Measurements from ENCODE around the gene SHF.

Gene SHF

GRCh38 chr15:45198337-45199135 lies 10.8 kb upstream of the SHF start:
- peak; percentile 95 for DNase-seq

- no peak for DNase-seq
These were observed 9.7 kb upstream of the SHF start for GRCh38 chr15:45197512-45197911.

DNA sequence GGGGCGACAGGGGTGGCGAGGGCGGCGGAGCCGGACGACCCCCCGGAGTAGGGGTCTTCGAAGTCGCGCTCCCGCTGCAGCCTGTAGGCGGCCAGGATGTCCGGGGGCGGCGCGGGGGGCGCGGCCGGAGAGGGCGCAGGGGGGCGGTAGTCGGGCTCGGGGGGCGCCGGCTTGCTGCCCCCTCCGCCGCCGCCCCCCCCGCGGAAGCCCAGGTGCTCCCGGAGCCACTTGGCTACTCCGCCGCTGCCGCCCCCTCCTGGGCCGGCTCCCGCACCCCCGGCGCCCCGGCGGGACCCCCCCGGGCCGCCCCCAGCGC lies 230 bp downstream of the SHF start:
- no peak for DNase-seq

GRCh38 chr15:45186771-45187577 lies 792 bp downstream of the SHF start:
- DNase-seq = no peak

- DNase-seq = no peak
These were observed 1.6 kb downstream of the SHF start for GRCh38 chr15:45185903-45186770.

DNA sequence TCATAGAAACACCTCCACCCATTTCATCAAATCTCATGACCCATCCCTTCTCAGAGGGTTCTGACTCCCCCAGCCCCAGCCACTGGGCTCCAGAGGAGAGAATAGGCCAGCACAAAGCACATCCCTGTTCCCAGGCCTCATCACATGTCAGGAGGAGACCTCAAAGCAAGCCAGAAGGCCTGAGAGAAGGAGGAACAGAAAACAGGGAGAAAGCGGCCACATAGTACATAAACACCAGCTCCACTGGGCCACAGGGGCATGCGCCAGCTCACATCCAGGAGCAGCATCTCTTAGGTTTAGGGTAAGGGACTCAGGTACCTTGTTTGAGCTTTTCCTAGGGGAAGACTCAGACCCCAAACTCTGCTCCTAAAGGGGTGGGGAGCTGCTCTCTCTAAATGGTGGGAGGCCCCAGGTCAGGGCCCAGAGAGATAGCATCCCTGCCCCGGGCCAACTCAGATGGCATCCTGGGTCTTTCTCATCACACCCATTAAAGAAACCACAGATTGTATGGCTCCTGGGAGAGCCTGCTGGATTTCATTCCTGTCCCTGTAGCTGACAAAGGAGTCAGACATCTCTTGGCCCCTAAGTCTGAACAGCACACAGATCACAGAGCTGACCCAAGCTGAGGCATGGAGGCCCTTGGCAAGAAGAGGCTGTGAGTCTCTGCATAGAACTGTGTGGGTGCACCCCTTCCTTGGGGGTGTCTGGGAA lies 2.5 kb downstream of the SHF start:
- no peak for DNase-seq

DNA sequence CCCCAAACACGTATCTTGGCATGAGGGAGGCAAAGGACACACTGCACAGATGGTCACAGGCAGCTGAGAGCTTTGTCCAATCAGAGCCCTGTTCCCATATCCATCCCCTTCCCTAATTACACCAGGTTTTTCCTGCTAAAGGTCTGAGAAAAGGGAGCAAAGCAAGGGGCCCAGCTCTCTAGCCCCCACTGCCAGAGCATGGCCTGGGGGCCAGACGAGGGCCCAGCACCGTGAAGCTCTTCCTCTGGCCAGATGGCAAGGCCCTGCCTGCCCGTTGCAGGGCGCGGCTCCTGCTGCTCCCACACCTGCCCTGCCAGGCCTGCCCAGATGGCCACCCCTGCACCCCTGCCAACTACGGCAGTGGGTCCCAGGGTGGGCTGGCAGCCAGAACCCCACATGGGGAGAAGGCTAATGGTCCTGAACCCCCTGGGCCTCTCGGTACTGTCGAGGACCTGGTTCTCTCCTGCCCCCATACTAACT lies 3.2 kb downstream of the SHF start:
- no peak for DNase-seq

DNA sequence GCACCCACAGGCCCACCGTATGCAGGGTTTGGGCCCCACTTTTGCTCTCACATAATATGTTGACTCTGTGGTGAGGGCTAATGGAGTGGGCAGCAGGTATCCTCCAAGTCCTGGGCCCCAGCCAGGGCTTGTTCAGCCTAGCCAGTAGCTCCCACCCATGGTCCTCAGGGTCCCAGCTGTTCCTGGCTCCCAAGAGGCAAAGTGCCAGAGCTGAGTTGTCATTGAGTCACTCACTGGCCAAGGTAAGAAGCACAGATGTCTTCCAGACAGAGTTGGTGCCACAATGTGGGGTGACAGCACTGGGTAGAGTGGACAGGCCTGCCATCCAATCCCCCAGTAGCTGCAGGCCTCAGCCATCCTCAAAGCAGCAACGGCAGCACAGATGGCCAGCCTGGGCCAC lies 4.3 kb downstream of the SHF start:
- DNase-seq = no peak

- DNase-seq = no peak
These were observed 4.8 kb downstream of the SHF start for GRCh38 chr15:45182996-45183395.

DNA sequence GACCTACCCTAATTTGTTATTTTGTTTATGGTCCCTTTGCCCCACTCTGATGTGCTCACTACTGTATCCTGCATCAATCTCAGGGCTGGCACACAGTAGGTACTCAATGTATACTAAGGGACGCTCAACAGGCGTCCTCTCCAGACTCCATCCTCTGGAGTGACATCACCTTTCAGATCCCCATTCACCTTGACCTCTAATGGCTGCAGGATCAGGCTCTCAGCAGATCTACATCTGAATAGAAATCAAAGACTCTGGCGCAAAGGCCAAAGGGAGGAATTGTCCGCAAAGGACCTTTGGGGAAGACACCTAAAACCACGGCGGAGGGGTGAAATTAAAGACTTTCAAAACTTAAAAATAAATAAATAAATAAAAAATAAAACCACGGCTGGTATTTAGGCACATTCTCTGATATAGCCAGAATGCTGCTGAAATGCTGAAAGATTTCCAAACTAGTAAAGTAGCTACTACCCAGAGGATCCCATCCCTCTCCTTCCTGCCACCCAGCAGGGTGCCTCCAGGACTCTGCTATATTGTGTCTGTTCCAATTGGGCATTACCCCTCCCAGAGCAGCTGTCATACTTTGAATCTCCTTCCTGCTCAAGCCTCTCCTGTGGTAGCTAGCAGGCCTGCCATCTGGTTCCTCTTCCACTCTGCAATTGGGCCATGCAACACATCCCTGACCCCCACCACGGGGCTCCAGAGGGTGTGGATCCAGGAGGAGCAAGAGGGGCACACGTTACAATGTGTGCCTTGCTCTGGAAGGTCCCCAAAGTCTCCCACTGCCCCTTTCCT lies 6.1 kb downstream of the SHF start:
- no peak for DNase-seq

DNA sequence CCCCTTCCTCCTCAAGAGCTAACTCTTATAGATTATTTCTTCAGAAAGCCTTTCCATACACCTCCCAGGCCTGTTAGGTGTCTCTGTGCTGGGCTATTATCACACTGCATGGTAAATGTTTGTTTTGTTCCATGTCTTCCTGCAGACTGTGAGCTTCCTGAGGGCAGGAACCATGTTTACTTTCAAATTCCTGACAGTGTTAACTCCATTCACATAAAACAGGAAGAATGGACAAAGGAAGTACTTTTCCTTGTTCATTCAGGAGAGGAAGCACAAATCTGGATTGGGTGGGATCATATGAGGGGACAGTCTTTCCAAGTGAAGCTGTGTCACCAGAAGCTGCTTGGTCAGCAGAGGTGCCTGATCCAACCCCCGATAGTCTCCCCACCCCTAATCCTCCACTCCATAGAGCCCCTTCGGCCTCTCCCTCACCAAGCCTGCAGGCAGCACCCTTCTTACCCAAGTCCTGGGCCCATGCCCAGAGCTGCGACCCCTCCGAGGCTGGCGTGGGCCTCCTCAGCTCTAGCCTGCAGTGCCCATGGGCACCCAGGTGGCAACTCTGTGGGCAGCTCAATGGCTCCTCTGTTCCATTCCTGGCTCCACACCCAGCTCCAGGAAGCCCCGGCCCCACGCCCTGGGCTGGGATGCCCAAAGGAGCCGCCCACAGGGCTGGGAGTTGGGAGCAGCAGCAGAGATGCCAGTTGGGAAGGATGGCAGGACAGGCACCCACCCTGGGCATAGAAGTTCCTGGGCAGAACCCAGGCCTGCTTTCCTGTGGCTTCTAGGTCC lies 6.9 kb downstream of the SHF start:
- no peak for DNase-seq

DNA sequence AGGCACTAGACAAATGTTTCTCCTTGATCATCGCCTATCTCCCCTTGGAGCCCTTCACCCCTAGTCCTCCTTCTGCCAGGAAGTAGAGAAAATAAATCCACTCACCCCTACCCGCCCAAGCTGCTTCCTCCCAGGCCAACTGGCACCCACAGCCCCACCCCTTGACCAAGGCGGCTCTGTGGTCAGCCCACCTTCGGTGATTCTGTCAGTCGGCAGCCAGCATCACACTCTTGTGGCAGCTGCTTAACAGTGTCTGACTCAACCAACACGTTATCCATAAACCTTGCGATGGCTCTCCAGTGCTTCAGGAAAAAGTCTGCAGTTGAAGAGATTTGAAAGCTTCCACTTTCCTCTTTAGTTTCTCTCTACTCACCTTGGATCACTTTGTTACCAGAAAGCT lies 7.6 kb downstream of the SHF start:
- DNase-seq = no peak

- peak; percentile 58 for DNase-seq
These were observed 8.4 kb downstream of the SHF start for GRCh38 chr15:45179221-45179985.

DNA sequence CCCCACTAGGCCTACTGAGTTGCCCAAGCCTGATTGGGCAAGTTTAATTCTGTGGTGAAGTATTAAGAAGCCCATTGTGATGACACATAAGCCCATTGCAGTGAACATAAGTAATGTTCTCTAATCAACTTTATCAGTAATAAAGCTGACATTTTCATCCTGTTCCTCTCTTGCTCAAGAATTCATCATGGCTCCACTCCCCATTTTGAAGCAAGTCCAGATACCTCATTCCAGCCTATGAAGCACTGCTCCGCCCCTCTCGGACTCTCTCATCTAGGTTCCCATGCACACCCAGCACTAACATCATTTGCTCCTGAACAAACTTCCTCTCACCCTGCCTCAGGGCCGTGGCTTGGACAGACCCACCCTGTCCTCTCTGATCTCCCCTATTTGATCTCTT lies 10.5 kb downstream of the SHF start:
- DNase-seq = no peak

GRCh38 chr15:45174577-45174976 lies 13.2 kb downstream of the SHF start:
- no peak for DNase-seq

DNA sequence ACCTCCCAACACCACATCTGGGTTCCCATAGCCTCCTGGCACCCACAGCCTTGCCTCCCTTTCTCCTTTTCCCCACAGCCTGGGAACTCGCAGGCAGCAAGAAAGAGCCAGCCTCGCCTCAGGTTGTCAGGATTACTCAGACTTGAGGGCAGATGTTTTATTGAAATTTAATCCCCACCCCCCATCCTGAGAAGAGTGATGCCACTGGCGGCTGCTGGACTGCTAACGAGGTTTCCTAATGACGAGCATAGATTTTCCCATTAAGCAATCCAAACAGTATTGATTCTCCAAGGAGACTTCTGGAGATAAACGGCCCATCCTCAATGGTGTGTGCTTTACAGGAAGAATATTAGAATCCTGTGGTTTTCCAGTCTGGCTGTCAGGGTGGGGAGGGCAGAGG lies 13.7 kb downstream of the SHF start:
- no peak for DNase-seq

DNA sequence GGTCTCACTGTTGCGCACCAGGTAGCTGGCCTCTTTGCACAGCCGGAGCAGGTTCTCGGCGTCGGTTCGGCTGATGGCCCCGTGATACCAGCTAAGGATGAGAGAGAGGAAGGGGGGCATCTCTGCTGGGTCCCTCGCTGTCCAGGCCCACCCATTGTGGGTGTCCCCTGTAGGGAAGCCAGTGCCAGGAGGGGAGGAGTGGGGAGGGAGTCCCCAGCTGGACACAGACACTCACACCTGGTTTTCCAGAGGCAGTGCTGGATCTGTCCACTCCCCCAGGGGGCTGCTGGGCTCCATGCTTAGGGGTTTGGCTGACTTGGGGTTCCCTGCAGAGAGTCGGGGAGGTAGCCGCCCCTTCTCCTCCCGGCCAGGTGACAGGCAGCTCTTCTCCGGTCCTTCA lies 15.9 kb downstream of the SHF start:
- DNase-seq = no peak

DNA sequence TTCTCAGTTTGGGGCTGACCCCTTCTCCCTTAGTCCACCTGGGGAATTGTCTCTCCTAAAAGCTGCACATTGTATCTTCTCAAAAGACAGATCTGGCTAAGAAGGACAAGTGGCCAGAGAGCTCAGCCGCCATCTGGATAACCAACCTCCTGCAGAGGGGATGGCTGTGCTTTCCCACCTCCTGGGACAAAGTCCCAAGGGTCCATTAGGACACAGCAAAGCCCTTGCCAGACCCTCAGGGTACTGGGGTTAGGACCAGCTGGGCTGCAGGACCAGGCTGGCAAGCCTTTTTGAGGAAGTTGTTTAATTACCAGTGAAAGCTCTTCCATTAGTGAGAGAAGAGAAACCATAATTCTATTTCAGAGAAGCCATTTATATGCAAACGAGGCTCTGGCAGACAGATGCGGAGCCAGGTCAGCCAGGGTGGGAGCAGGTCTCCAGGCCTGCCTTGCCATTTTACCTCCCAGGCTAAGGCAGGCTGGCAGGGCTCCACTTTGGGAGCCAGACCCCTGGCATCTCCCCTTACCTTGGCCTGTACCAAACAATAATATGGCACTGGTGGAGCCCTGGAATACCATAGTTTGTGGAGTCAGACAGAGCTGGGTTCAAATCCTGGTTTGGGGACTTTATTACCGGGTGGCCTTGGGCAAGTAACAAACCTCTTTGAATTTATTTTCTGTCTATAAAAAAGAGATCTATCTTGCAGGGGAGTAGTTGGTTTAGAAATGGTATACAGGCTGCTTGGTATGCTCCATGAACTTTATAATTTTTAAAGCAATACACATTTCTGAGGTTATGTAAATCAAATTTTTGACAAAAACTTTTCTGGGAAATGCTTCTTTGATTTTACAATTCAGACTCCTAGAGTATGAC lies 17.9 kb downstream of the SHF start:
- no peak for DNase-seq

Measured in stimulated activated CD4-positive, alpha-beta T cell treated with anti-CD3 and anti-CD28 coated beads, Interleukin-4, amount 100 ng/mL, for 24 hours (primary cell).